Measurements from ENCODE around the gene PRR23E. TPM values are rescaled to one million over a fixed set of nuclear protein-coding genes. Genes with fewer than 3 reads are reported as not detected.

Gene PRR23E
- total and polyA plus RNA-seq, 2 experiments from 2014 or later: not detected

GRCh38 chr3:127211118-127212060 lies 18.5 kb downstream of the PRR23E start:
- Histone ChIP-seq H3K4me1 (ENCODE audit: low read depth) (no peaks in the 10 kb centered on the region), H3K4me3 (no peak overlapping the region), H3K27me3 (peaks cover 5% of the 10 kb centered on the region), H3K36me3 (no peaks in the 10 kb centered on the region), H3K9me3 (ENCODE audit: low read depth) (no peaks in the 10 kb centered on the region), H3K27ac (no peak overlapping the region)
- no peak for DNase-seq (ENCODE audit: low read depth in 1 of 2, low spot score in 1 of 2)
- TF ChIP-seq, protein P1, sequence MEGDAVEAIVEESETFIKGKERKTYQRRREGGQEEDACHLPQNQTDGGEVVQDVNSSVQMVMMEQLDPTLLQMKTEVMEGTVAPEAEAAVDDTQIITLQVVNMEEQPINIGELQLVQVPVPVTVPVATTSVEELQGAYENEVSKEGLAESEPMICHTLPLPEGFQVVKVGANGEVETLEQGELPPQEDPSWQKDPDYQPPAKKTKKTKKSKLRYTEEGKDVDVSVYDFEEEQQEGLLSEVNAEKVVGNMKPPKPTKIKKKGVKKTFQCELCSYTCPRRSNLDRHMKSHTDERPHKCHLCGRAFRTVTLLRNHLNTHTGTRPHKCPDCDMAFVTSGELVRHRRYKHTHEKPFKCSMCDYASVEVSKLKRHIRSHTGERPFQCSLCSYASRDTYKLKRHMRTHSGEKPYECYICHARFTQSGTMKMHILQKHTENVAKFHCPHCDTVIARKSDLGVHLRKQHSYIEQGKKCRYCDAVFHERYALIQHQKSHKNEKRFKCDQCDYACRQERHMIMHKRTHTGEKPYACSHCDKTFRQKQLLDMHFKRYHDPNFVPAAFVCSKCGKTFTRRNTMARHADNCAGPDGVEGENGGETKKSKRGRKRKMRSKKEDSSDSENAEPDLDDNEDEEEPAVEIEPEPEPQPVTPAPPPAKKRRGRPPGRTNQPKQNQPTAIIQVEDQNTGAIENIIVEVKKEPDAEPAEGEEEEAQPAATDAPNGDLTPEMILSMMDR (IDR thresholded peaks at IDR 0.05; ENCODE audit: low read depth, low read length): no peak

GRCh38 chr3:127212231-127212630 lies 19.3 kb downstream of the PRR23E start:
- H3K4me3 ChIP-seq: no peak overlapping the region
- H3K27me3 ChIP-seq: peaks cover 5% of the 10 kb centered on the region
- TF ChIP-seq, protein P1 (IDR thresholded peaks at IDR 0.05; ENCODE audit: low read depth, low read length): no peak
- no peaks in the 10 kb centered on the region for H3K36me3 ChIP-seq
- no peaks in the 10 kb centered on the region for H3K9me3 ChIP-seq (ENCODE audit: low read depth)
- H3K4me1 ChIP-seq (ENCODE audit: low read depth): no peaks in the 10 kb centered on the region
- no peak overlapping the region for H3K27ac ChIP-seq
- no peak for DNase-seq (ENCODE audit: low read depth in 1 of 2, low spot score in 1 of 2)

DNA sequence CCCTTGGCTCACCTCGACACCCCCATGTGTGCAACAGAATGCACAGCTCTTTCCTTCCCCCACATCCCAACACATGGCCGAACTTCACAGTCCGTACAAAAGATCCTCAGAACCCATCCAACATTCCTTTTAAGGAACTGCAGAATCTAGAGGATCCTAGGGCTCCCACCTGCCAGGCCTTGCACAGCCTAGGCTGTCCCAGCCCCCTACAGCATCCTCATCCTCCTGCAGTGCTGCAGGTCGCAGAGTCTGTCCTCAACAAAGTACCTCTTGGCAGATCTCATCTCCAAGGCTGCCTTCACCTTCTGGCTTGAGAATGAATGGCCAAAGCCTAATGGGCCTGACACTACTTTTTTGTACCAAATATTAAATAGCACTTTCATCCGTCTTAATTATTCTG lies 19.8 kb downstream of the PRR23E start:
- Histone ChIP-seq H3K27me3 (peaks cover 5% of the 10 kb centered on the region), H3K36me3 (no peaks in the 10 kb centered on the region), H3K4me1 (ENCODE audit: low read depth) (no peaks in the 10 kb centered on the region), H3K4me3 (no peak overlapping the region), H3K27ac (no peak overlapping the region), H3K9me3 (ENCODE audit: low read depth) (no peaks in the 10 kb centered on the region)
- no peak for DNase-seq (ENCODE audit: low read depth in 1 of 2, low spot score in 1 of 2)
- TF ChIP-seq, protein P1 (IDR thresholded peaks at IDR 0.05; ENCODE audit: low read depth, low read length): no peak

GRCh38 chr3:127213381-127213918 lies 20.5 kb downstream of the PRR23E start:
- Histone ChIP-seq H3K9me3 (ENCODE audit: low read depth) (no peaks in the 10 kb centered on the region), H3K27me3 (peaks cover 5% of the 10 kb centered on the region), H3K4me3 (no peak overlapping the region), H3K27ac (no peak overlapping the region), H3K4me1 (ENCODE audit: low read depth) (no peaks in the 10 kb centered on the region), H3K36me3 (no peaks in the 10 kb centered on the region)
- TF ChIP-seq, protein P1 (IDR thresholded peaks at IDR 0.05; ENCODE audit: low read depth, low read length): no peak
- no peak for DNase-seq (ENCODE audit: low read depth in 1 of 2, low spot score in 1 of 2)

GRCh38 chr3:127214975-127215374 lies 22.0 kb downstream of the PRR23E start:
- DNase-seq (ENCODE audit: low read depth in 1 of 2, low spot score in 1 of 2): peak in 1 of 2 donors; percentile 11
- Histone ChIP-seq H3K27me3 (peaks cover 5% of the 10 kb centered on the region), H3K4me3 (no peak overlapping the region), H3K36me3 (no peaks in the 10 kb centered on the region), H3K4me1 (ENCODE audit: low read depth) (no peaks in the 10 kb centered on the region), H3K9me3 (ENCODE audit: low read depth) (no peaks in the 10 kb centered on the region), H3K27ac (no peak overlapping the region)
- TF ChIP-seq, protein P1 (IDR thresholded peaks at IDR 0.05; ENCODE audit: low read depth, low read length): no peak
